MM.1S (cell line): ENCODE results near the gene MRPS2.

Source experiments
- EZH2 ChIP-seq: fragments of 300-600 bp; sonication (generic); optimal IDR thresholded peaks from 2 replicates; pipeline ENCODE3; 2017; ENCODE audit warnings: low read depth, mild to moderate bottlenecking, antibody characterized with exemption, low read length, mixed read lengths
- TF ChIP-seq, protein P1 (sequence below): fragments of 300-600 bp; sonication (generic); IDR thresholded peaks from 2 replicates; pipeline ENCODE4 v1.5.1; 2016; ENCODE audit warnings: antibody characterized with exemption, low read length, mixed read lengths

DNA sequence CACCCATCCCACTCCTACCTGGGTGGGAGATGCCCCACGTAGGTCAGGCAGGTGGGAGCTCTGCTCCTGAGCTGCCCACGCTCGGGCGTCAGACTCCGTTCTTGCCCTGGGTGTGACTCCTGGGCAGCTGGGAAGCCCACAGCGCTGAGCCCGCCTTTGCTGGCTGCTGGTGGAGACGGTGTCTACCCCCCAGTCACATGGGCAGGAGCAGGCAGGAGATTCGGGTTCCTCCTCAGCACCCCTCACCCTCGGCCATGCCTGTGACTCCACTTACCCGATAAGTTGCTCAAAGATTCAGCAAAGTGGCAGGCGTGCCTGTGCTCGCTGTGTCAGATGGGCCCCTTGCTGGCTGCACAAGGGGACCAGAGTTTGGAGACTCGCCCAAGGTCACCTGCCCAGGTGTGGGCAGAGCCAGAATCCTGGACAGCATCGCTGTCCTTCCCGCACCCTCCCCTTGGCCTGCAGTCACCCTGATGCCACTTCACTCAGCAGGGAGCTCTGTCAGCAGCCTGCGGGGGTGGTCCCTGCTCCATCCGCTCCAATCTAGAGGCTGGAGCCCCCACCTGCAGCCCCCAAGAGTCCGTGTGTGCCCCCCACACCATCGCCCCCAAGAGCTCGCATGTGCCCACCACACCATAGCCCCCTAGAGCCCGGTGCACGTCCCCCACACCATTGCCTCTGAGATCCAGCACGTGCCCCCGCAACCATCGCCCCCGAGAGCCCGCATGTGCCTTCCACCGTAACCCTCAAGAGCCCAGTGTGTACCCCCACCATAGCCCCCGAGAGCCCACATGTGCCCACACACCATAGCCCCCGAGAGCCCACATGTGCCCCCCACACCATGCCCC lies 25.0 kb downstream of the MRPS2 start:
- TF ChIP-seq, protein P1, sequence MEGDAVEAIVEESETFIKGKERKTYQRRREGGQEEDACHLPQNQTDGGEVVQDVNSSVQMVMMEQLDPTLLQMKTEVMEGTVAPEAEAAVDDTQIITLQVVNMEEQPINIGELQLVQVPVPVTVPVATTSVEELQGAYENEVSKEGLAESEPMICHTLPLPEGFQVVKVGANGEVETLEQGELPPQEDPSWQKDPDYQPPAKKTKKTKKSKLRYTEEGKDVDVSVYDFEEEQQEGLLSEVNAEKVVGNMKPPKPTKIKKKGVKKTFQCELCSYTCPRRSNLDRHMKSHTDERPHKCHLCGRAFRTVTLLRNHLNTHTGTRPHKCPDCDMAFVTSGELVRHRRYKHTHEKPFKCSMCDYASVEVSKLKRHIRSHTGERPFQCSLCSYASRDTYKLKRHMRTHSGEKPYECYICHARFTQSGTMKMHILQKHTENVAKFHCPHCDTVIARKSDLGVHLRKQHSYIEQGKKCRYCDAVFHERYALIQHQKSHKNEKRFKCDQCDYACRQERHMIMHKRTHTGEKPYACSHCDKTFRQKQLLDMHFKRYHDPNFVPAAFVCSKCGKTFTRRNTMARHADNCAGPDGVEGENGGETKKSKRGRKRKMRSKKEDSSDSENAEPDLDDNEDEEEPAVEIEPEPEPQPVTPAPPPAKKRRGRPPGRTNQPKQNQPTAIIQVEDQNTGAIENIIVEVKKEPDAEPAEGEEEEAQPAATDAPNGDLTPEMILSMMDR, result no peak
- no peak for TF ChIP-seq EZH2
